Smooth muscle cell (in vitro differentiated cells): ENCODE data around the gene MTHFR. TPM values are rescaled to one million over a fixed set of nuclear protein-coding genes. Genes with fewer than 3 reads are reported as not detected.

Source experiments
- DNase-seq: peaks from one replicate; lab custom pipeline; 2025; ENCODE audit not compliant: unreplicated experiment; lab: John Stamatoyannopoulos, UW
- H2AFZ ChIP-seq: fragments of 200-600 bp; sonication (generic); 2 replicates; pipeline ENCODE4 v1.6.0; 2016; ENCODE audit warnings: antibody characterized with exemption, low read depth, mild to moderate bottlenecking
- H3F3A ChIP-seq: fragments of 200-600 bp; sonication (generic); 2 replicates; pipeline ENCODE4 v1.6.0; 2017; ENCODE audit warnings: antibody characterized with exemption, low read depth
- H3K27ac ChIP-seq: fragments of 200-600 bp; sonication (generic); 2 replicates; pipeline ENCODE4 v1.5.1; 2016; ENCODE audit warnings: low read depth, mild to moderate bottlenecking
- H3K27me3 ChIP-seq: fragments of 200-600 bp; sonication (generic); 2 replicates; pipeline ENCODE4 v1.6.1; 2016; ENCODE audit warnings: low read depth, mild to moderate bottlenecking
- H3K36me3 ChIP-seq: fragments of 200-600 bp; sonication (generic); 2 replicates; pipeline ENCODE4 v1.5.1; 2016; ENCODE audit warnings: low read depth
- H3K4me1 ChIP-seq: fragments of 200-600 bp; sonication (generic); 2 replicates; pipeline ENCODE4 v1.5.1; 2016; ENCODE audit warnings: low read depth
- H3K4me2 ChIP-seq: fragments of 200-600 bp; sonication (generic); 2 replicates; pipeline ENCODE4 v1.6.0; 2016; ENCODE audit warnings: mild to moderate bottlenecking
- H3K4me3 ChIP-seq: fragments of 200-600 bp; sonication (generic); 2 replicates; pipeline ENCODE4 v1.5.1; 2016; ENCODE audit warnings: mild to moderate bottlenecking
- H3K79me2 ChIP-seq: fragments of 200-600 bp; sonication (generic); 2 replicates; pipeline ENCODE4 v1.6.0; 2016; ENCODE audit warnings: low read depth, mild to moderate bottlenecking
- H3K9ac ChIP-seq: fragments of 200-600 bp; sonication (generic); 2 replicates; pipeline ENCODE4 v1.6.0; 2016; ENCODE audit warnings: low read depth
- H3K9me3 ChIP-seq: fragments of 200-600 bp; sonication (generic); replicated peaks from 2 replicates; pipeline ENCODE4 v1.5.1; 2016; ENCODE audit warnings: low read depth
- H4K20me1 ChIP-seq: fragments of 200-600 bp; sonication (generic); 2 replicates; pipeline ENCODE4 v1.6.0; 2016; ENCODE audit warnings: low read depth
- WGBS: methylation state at CpG from one replicate; pipeline ENCODE4 v1.1.7; 2016; ENCODE audit warnings: low lambda C conversion rate; 5-methylcytosine and 5-hydroxymethylcytosine counted together
- polyA plus RNA-seq: library from polyadenylated mRNA; unstranded; fragments of >200 nt; fragmentation: Nextera tagmentation; extraction: Ambion mirVana; gene quantifications from 2 replicates; pipeline ENCODE4 v1.2.1, GENCODE V29; 2016
- total RNA-seq: library from RNA; depleted of rRNA; stranded (reverse); fragments of >200 nt; gene quantifications from 2 replicates; pipeline ENCODE4 v1.2.3, GENCODE V29; 2014
- TF ChIP-seq, protein P1 (sequence below): fragments of 200-600 bp; sonication (generic); IDR thresholded peaks from 2 replicates; pipeline ENCODE4 v1.5.1; 2017; ENCODE audit warnings: borderline replicate concordance, mild to moderate bottlenecking, antibody characterized with exemption; ENCODE audit not compliant: insufficient read depth, poor library complexity, severe bottlenecking

The MTHFR gene
- total and polyA plus RNA-seq, 2 experiments from 2014 or later: 6.1 to 15.2 TPM

GRCh38 chr1:11777658-11778322 is 28.0 kb downstream of the MTHFR start:
- no peak overlapping the region for H3K27ac ChIP-seq
- H3K4me2 ChIP-seq: no peak overlapping the region

GRCh38 chr1:11774753-11775152 is 31.0 kb downstream of the MTHFR start:
- H3K27me3 ChIP-seq: no peaks in the 10 kb centered on the region
- no peak overlapping the region for H3K4me2 ChIP-seq
- H2AFZ ChIP-seq: no peak overlapping the region
- H3K4me3 ChIP-seq: no peak overlapping the region
- H4K20me1 ChIP-seq: no peaks in the 10 kb centered on the region
- no peaks in the 10 kb centered on the region for H3K79me2 ChIP-seq
- WGBS: 93% methylated on average over 9 of the region's 9 CpGs
- H3F3A ChIP-seq: no peaks in the 10 kb centered on the region
- H3K27ac ChIP-seq: no peak overlapping the region
- TF ChIP-seq, protein P1, sequence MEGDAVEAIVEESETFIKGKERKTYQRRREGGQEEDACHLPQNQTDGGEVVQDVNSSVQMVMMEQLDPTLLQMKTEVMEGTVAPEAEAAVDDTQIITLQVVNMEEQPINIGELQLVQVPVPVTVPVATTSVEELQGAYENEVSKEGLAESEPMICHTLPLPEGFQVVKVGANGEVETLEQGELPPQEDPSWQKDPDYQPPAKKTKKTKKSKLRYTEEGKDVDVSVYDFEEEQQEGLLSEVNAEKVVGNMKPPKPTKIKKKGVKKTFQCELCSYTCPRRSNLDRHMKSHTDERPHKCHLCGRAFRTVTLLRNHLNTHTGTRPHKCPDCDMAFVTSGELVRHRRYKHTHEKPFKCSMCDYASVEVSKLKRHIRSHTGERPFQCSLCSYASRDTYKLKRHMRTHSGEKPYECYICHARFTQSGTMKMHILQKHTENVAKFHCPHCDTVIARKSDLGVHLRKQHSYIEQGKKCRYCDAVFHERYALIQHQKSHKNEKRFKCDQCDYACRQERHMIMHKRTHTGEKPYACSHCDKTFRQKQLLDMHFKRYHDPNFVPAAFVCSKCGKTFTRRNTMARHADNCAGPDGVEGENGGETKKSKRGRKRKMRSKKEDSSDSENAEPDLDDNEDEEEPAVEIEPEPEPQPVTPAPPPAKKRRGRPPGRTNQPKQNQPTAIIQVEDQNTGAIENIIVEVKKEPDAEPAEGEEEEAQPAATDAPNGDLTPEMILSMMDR: no peak
- no peaks in the 10 kb centered on the region for H3K9me3 ChIP-seq
- H3K9ac ChIP-seq: no peak overlapping the region
- DNase-seq: no peak
- no peaks in the 10 kb centered on the region for H3K36me3 ChIP-seq
- no peaks in the 10 kb centered on the region for H3K4me1 ChIP-seq

More at GRCh38 chr1:11777658-11778322, 28.0 kb downstream of the MTHFR start:
- Histone ChIP-seq H3F3A (no peaks in the 10 kb centered on the region), H3K79me2 (no peaks in the 10 kb centered on the region), H3K36me3 (no peaks in the 10 kb centered on the region), H3K4me3 (no peak overlapping the region), H4K20me1 (no peaks in the 10 kb centered on the region), H3K4me1 (no peaks in the 10 kb centered on the region), H2AFZ (no peak overlapping the region), H3K9me3 (no peaks in the 10 kb centered on the region), H3K27me3 (no peaks in the 10 kb centered on the region), H3K9ac (no peak overlapping the region)
- TF ChIP-seq, protein P1: no peak
- WGBS: 89% methylated on average over 8 of the region's 8 CpGs
- no peak for DNase-seq

- no peaks in the 10 kb centered on the region for H3K27me3 ChIP-seq
Measured at GRCh38 chr1:11772458-11772857, 33.3 kb downstream of the MTHFR start.

More at GRCh38 chr1:11772458-11772857, 33.3 kb downstream of the MTHFR start:
- no peak overlapping the region for H3K27ac ChIP-seq
- H3K4me3 ChIP-seq: no peak overlapping the region
- no peaks in the 10 kb centered on the region for H3K36me3 ChIP-seq
- no peaks in the 10 kb centered on the region for H3F3A ChIP-seq
- no peak overlapping the region for H2AFZ ChIP-seq
- no peaks in the 10 kb centered on the region for H3K79me2 ChIP-seq
- no peaks in the 10 kb centered on the region for H3K4me1 ChIP-seq
- DNase-seq: no peak
- H3K9me3 ChIP-seq: no peaks in the 10 kb centered on the region
- TF ChIP-seq, protein P1: no peak
- H4K20me1 ChIP-seq: no peaks in the 10 kb centered on the region
- no peak overlapping the region for H3K4me2 ChIP-seq
- WGBS: 77% methylated on average over 5 of the region's 5 CpGs
- H3K9ac ChIP-seq: no peak overlapping the region
